ENCODE data around the gene ETV1. TPM values are rescaled to one million over a fixed set of nuclear protein-coding genes. Genes with fewer than 3 reads are reported as not detected.

Gene ETV1
- total and polyA plus RNA-seq, 9 donors = 0.60 to 6.3 (median 2.3) TPM

- Histone ChIP-seq H3K9me3 (no peaks in the 10 kb centered on the region), H3K36me3 (no peaks in the 10 kb centered on the region), H3K4me1 (ENCODE audit: insufficient read depth) (no peaks in the 10 kb centered on the region), H3K27me3 (no peaks in the 10 kb centered on the region), H3K27ac (no peak overlapping the region), H3K4me3 (no peak overlapping the region)
- TF ChIP-seq CTCF (IDR thresholded peaks at IDR 0.05) = no peak
- TF ChIP-seq POLR2A (IDR thresholded peaks at IDR 0.05) = no peak
- no peak for TF ChIP-seq EP300 (IDR thresholded peaks at IDR 0.05)
- intact Hi-C loops (cut with DNase I) = no loop called here
- DNase-seq = no peak
- WGBS, 3 donors = 72 to 84% (median 78%) methylated on average over 5 of the region's 5 CpGs
Observed at GRCh38 chr7:13998866-13999265, 9.4 kb upstream of the ETV1 start.

- H3K36me3 ChIP-seq = no peaks in the 10 kb centered on the region
- WGBS, 3 donors = 56 to 64% (median 63%) methylated on average over 1 of the region's 1 CpG
- intact Hi-C loops (cut with DNase I) = no loop called here
- DNase-seq = no peak
- no peaks in the 10 kb centered on the region for H3K9me3 ChIP-seq
- H3K4me1 ChIP-seq (ENCODE audit: insufficient read depth) = no peaks in the 10 kb centered on the region
- H3K27ac ChIP-seq = no peak overlapping the region
- H3K4me3 ChIP-seq = no peak overlapping the region
- TF ChIP-seq EP300 (IDR thresholded peaks at IDR 0.05) (no peak), POLR2A (IDR thresholded peaks at IDR 0.05) (no peak), CTCF (IDR thresholded peaks at IDR 0.05) (no peak)
- no peaks in the 10 kb centered on the region for H3K27me3 ChIP-seq
Observed at GRCh38 chr7:13992596-13992964, 3.1 kb upstream of the ETV1 start.

DNA sequence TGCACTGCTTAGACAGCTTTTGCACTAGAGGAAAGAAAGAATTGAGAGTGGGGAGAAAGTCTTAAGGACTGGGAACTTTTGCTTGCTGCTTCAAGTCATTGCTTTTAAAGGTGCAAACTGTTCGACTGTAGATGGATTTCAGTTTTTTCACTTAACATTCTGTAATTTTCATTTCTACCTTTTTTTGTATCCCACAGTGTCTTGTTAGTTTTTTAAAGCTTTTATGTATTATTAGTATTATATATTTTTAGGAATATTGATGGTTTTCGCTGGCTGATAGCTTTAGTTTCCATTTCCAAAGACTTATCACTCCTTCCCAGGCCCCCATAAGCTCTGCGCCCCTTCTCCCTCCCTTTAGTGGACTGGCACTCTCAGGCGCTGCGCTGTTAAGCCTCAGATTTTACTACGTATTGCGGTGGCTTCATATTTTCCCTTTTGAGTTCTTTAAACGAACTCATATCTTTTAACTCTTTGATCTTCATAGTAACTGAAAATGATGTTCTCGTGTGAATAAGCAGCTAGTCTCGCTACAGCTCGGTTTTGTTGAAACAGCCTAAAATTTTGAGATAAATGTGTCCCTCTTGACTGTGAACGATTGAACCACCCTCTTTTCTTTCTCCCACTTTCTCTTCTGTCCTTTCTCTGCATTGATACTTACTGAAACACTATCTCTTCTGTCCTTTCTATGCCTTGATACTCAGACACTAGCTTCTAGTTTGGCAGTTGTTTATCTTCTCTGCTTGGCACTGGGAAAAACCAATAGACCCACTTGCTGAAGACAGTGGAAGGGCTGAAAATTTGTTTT is 2.5 kb upstream of the ETV1 start:
- no peak for DNase-seq
- Histone ChIP-seq H3K27ac (peak overlapping the region in 1 of 2 donors; percentile 55), H3K4me3 (peak overlapping the region; percentile 67), H3K27me3 (no peaks in the 10 kb centered on the region), H3K9me3 (no peaks in the 10 kb centered on the region), H3K4me1 (ENCODE audit: insufficient read depth) (no peaks in the 10 kb centered on the region), H3K36me3 (no peaks in the 10 kb centered on the region)
- WGBS, 3 donors = 22 to 29% (median 22%) methylated on average over 12 of the region's 12 CpGs
- TF ChIP-seq EP300 (IDR thresholded peaks at IDR 0.05) = no peak
- no peak for TF ChIP-seq CTCF (IDR thresholded peaks at IDR 0.05)
- no peak for TF ChIP-seq POLR2A (IDR thresholded peaks at IDR 0.05)
- intact Hi-C loops (cut with DNase I) = no loop called here

GRCh38 chr7:13990984-13991790 is 1.7 kb upstream of the ETV1 start:
- intact Hi-C loops (cut with DNase I) = no loop called here
- WGBS, 3 donors = 0 to 1% (median 0%) methylated on average over 38 of the region's 38 CpGs
- TF ChIP-seq POLR2A (IDR thresholded peaks at IDR 0.05) = no peak
- peak; percentile 32 for TF ChIP-seq EP300 (IDR thresholded peaks at IDR 0.05)
- peak; percentile 81 to 94 (median 86) for DNase-seq
- Histone ChIP-seq H3K27ac (peak overlapping the region in 1 of 2 donors; percentile 55), H3K27me3 (no peaks in the 10 kb centered on the region), H3K4me1 (ENCODE audit: insufficient read depth) (no peaks in the 10 kb centered on the region), H3K36me3 (no peaks in the 10 kb centered on the region), H3K9me3 (no peaks in the 10 kb centered on the region), H3K4me3 (peak overlapping the region; percentile 67)
